Pancreas (tissue), 10 donors: ENCODE results near the gene ARL6. TPM values are rescaled to one million over a fixed set of nuclear protein-coding genes. Genes with fewer than 3 reads are reported as not detected.

Experiments used
- ATAC-seq, 4 donors: fragments of 200-7000 bp; cut with Tn5 transposase; one replicate each; pipeline versions ENCODE4 v1.8.0 to v1.9.1; 2020; ENCODE audit warnings: mild to moderate bottlenecking in 4 of 4, moderate library complexity in 4 of 4
- DNase-seq, 6 donors: peaks; one replicate each; pipeline ENCODE4 v3.0.0-alpha.2; 2020
- FAIRE-seq: peaks from 2 replicates; lab custom pipeline; 2012; peaks lifted over from hg19 to GRCh38; lab: Jason Lieb, UNC
- H3K27ac ChIP-seq, 4 donors: fragments of 200-600 bp; sonication (generic); 1 replicate in 3 of 4; 2 replicates in 1 of 4; pipeline versions ENCODE4 v1.5.0 to v1.8.0; 2020
- H3K27me3 ChIP-seq, 4 donors: fragments of 200-600 bp; one replicate each; pipeline ENCODE4 v1.8.0; 2021
- H3K36me3 ChIP-seq, 3 donors: fragments of 200-600 bp; sonication (generic) in 1 of 3; one replicate each; pipeline versions ENCODE4 v1.5.0 to v1.8.0; 2020 to 2021
- H3K4me1 ChIP-seq, 3 donors: fragments of 200-600 bp; one replicate each; pipeline ENCODE4 v1.8.0; 2021
- H3K4me3 ChIP-seq, 4 donors: fragments of 200-600 bp; sonication (generic) in 2 of 4; one replicate each; pipeline versions ENCODE4 v1.5.0 to v1.8.0; 2020 to 2021
- H3K9me3 ChIP-seq, 4 donors: fragments of 200-600 bp; one replicate each; pipeline ENCODE4 v1.8.0; 2021
- WGBS, 2 donors: extraction: QIAGEN DNeasy Blood & Tissue Kit; methylation state at CpG; one replicate each; pipeline ENCODE4 v1.1.7; 2013; 5-methylcytosine and 5-hydroxymethylcytosine counted together
- intact Hi-C, 3 donors: fragments of 100-400 bp; cut with DNase I; formaldehyde crosslinking; loops; one replicate each; pipeline versions ENCODE4 v1.11.1 to v1.14.2; 2022
- polyA plus RNA-seq, 2 donors: library from polyadenylated mRNA; stranded (reverse); fragments of 200-250 nt; gene quantifications; one replicate each; pipeline ENCODE4 v1.2.3, GENCODE V29; 2013
- total RNA-seq, 6 donors: library from RNA; stranded (reverse); fragmentation: NEBNext Ultra II Directional in 4 of 6; extraction: Animal tissue kit (Norgen Biotek cat#: 25700) in 4 of 6; gene quantifications; one replicate each; pipeline versions ENCODE4 v1.2.1 to v1.2.4, GENCODE V29; 2021 to 2023
- TF ChIP-seq, protein P1 (sequence below), 4 donors: fragments of 200-600 bp; sonication (generic) in 3 of 4; IDR thresholded peaks; one replicate each; pipeline versions ENCODE4 v1.5.0 to v1.8.0; 2021; ENCODE audit warnings: antibody characterized with exemption in 4 of 4
- donor health status: healthy with polysubstance abuse.
- donor health status: DM: no; HTN: no; CAD: no; lungs with moderate emphysema.
- donor health status: DM: no; HTN: no; CAD: no.
- donor health status: control.
- donor health status: control.
- donor health status: Bipolar disorder and iron deficiency.
- donor health status: DM: yes; HTN: yes; CAD: no.
- donor health status: DM: no; HTN: no; CAD: no.
- donor health status: DM: no; HTN: no; CAD: no.
- donor health status: DM: yes; HTN: yes; CAD: no.

ARL6 gene, protein sequence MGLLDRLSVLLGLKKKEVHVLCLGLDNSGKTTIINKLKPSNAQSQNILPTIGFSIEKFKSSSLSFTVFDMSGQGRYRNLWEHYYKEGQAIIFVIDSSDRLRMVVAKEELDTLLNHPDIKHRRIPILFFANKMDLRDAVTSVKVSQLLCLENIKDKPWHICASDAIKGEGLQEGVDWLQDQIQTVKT
- 1 to 10 TPM; 1.5 to 6.7 (median 2.8) TPM for total RNA-seq
- polyA plus RNA-seq = 1 to 10 TPM; 2.2 to 4.9 TPM

DNA sequence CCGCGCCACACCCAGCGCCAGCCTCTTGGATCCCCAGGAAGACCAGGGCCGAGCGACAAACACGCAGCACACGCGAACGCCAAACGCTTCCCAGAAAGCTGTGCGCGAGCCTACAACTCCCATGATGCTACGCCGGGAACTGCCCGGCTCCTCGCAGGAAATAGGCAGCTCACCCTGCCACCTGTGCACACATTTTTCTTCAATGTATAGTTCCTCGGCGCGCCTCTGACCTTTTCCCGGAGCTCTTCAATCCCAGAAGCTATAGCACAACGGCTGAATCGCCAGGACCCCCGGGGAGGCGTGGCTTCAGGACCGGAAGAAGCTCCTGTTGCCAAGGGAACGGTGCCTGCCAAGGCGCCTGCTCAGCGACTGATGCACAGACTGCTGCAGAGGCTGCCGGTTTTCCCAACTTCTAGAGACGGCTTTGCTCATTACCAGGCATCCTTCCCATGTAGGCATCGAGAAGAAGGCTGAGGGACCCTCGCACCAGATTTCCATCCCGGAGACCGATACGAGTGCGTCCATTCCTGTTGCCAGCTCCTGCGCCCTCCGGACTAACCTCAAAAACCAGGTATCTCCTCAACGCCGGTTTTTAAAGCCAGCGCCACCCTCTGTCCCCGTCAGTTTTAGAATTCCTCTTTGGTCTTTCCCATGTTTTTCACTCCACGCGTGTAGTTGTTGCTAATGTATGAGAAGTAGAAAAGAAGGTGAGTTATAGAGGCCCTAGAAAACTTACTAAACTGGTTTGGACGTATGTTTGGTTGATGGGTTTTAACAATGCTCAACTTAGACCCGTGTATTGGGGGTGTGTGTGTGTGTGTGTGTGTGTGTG is at the start of gene ARL6:
TSS of gene ARL6 (plus strand) at position 352 of the 832 bp plus-strand sequence. CDS start 3,350 bp downstream, outside the sequence.
- intact Hi-C loops = no loop called here
- no peaks in the 10 kb centered on the region for H3K27me3 ChIP-seq
- no peak for FAIRE-seq
- peak within 1 kb of the TSS; percentile 29 to 74 (median 54) for H3K27ac ChIP-seq
- ATAC-seq = peak; percentile 96 to 98 (median 97)
- H3K9me3 ChIP-seq = no peaks in the 10 kb centered on the region
- peaks cover 9 to 27% (median 13%) of the 10 kb centered on the region in 3 donors for H3K4me1 ChIP-seq
- peak within 1 kb of the TSS; percentile 59 to 81 (median 68) for H3K4me3 ChIP-seq
- TF ChIP-seq, protein P1, sequence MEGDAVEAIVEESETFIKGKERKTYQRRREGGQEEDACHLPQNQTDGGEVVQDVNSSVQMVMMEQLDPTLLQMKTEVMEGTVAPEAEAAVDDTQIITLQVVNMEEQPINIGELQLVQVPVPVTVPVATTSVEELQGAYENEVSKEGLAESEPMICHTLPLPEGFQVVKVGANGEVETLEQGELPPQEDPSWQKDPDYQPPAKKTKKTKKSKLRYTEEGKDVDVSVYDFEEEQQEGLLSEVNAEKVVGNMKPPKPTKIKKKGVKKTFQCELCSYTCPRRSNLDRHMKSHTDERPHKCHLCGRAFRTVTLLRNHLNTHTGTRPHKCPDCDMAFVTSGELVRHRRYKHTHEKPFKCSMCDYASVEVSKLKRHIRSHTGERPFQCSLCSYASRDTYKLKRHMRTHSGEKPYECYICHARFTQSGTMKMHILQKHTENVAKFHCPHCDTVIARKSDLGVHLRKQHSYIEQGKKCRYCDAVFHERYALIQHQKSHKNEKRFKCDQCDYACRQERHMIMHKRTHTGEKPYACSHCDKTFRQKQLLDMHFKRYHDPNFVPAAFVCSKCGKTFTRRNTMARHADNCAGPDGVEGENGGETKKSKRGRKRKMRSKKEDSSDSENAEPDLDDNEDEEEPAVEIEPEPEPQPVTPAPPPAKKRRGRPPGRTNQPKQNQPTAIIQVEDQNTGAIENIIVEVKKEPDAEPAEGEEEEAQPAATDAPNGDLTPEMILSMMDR (IDR thresholded peaks at IDR 0.05) = no peak
- DNase-seq = peak; percentile 74 to 92 (median 83)
- H3K36me3 ChIP-seq = no peaks in the 10 kb centered on the region
- 0 to 1% methylated on average over 45 to 46 of the region's 46 CpGs for WGBS, 2 donors

DNA sequence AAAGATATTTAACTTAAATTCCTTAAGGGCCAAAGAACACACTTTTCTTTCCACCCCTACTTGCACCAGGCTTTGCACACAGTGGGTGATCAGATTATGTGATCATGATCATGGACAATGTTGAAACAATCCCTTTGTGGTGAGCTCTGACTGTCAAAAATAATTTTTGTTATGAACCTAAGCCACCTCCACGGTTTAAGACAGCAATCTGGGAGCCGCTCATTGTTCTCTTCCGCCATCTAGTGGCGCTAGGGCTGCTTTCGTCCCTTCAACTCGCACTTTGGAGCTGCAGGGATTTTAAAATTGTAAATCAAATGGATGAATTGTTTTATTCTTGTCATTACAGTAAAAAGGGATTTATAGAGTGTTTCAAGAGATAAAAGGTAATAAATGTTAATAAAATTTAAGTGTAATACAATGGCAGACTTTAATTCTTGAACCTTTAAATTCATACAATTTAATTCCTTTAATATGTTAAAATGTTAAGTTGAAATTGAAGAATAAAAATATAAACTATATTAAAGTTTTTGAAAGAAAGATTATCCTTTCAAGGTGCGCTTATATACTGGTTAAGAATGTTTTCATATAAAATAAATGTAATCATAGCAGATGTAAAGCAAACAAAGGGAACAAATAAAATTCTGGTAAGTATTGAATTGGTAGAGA is 45.3 kb upstream of the ARL6 start:
- intact Hi-C loops = no loop called here
- 1 to 2% methylated on average over 7 of the region's 7 CpGs for WGBS, 2 donors
- no peak overlapping the region for H3K4me3 ChIP-seq
- DNase-seq (peak; percentile 37 to 68 (median 47)), ATAC-seq (peak; percentile 88 to 95 (median 94)), FAIRE-seq (peak; percentile 94)
- H3K9me3 ChIP-seq = no peaks in the 10 kb centered on the region
- H3K27ac ChIP-seq = no peak overlapping the region
- H3K36me3 ChIP-seq = no peaks in the 10 kb centered on the region
- H3K4me1 ChIP-seq = no peaks in the 10 kb centered on the region
- H3K27me3 ChIP-seq = no peaks in the 10 kb centered on the region
- TF ChIP-seq, protein P1 (IDR thresholded peaks at IDR 0.05) = peak; percentile 59 to 83 (median 74)

DNA sequence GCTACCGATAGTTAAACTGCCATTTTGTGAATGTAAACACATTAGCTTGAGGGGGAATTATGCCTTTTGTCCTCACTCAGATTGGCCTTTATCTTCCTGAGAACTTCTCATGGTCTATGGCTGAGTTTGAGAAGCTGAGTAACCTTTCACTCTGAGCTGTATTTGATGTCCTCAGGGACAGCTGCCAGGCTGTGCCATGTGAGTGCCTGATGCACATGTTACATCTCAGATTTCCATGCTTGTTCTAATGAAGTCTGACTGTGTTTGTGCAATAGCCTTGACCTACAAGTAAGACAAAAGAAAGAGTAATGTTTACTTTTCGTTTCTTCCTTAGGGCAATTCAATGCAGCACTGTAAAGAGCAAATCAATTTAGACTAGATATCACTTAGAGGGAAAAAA is 44.1 kb upstream of the ARL6 start:
- FAIRE-seq (no peak), ATAC-seq (no peak), DNase-seq (no peak)
- H3K4me3 ChIP-seq = no peak overlapping the region
- intact Hi-C loops = no loop called here
- H3K36me3 ChIP-seq = no peaks in the 10 kb centered on the region
- H3K27me3 ChIP-seq = no peaks in the 10 kb centered on the region
- TF ChIP-seq, protein P1 (IDR thresholded peaks at IDR 0.05) = no peak
- no peak overlapping the region for H3K27ac ChIP-seq
- H3K9me3 ChIP-seq = no peaks in the 10 kb centered on the region
- no peaks in the 10 kb centered on the region for H3K4me1 ChIP-seq
- 34 to 43% methylated on average over 2 of the region's 2 CpGs for WGBS, 2 donors

DNA sequence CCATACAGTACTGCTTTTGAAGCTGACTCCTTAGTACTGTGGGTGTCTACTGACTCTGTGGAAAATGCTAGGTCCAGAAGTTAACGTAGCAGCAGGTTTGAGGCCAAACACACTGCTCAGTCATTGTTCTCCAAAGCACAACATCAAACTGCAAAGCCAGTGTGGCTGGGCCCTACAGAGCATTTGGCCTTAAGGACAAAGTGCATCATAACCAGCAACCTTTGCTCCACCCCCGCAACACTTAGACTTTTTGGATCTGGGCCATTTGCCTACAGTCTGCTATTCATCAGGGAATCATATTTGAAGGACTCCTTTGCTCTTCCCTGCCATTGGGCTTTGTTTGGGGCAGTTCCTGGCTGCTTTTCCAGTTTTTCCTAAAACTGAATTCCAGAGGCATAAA is 43.1 kb upstream of the ARL6 start:
- Histone ChIP-seq H3K27ac (no peak overlapping the region), H3K27me3 (no peaks in the 10 kb centered on the region), H3K36me3 (no peaks in the 10 kb centered on the region), H3K4me1 (no peaks in the 10 kb centered on the region), H3K4me3 (no peak overlapping the region), H3K9me3 (no peaks in the 10 kb centered on the region)
- intact Hi-C loops = no loop called here
- FAIRE-seq (no peak), DNase-seq (no peak), ATAC-seq (no peak)
- TF ChIP-seq, protein P1 (IDR thresholded peaks at IDR 0.05) = no peak
- WGBS, 2 donors = 55 to 73% methylated on average over 2 of the region's 2 CpGs
